ENCODE data around the gene COLGALT1. TPM values are rescaled to one million over a fixed set of nuclear protein-coding genes. Genes with fewer than 3 reads are reported as not detected.
"Not testable (repeated sequence)": the region's sequence is repeated elsewhere in the genome, so short reads cannot be mapped to it uniquely, and the experiment has no call there.

COLGALT1 gene
- polyA plus RNA-seq, 3 donors, result 21.5 to 68.3 (median 50.4) TPM

DNA sequence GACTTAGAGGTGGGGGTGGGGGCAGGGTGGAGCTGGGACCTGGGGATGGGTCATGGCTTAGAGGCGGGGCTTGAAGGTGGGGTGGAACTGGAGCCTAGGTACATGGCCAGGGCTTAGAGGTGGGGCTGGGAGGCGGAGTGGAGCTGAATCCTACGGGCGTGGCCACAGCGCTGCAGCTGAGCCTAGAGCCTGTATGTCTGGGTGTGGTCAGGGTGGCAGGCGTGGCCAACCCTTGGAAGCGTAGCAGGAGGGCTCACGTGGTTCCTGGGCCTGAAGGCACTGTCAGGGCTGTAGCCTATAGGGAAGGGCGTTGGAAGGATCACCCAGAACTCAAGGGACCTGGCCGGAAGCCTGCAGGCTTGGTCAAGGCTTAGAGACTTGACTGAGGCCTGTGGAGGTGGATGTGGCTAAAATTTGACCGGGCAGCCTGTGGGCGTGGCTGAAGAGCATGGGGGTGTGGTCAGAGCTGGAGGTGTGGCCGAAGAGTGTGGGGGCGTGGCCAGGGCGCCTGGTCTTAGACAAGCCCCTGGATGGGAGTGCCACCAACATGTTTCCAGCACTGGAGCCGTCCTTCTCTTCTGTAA lies 24.3 kb downstream of the COLGALT1 start:
- H3K27ac ChIP-seq (ENCODE audit: low read depth, low read length), result no peak overlapping the region
- 56 to 66% (median 60%) methylated on average over 16 of the region's 16 CpGs for WGBS, 3 donors

DNA sequence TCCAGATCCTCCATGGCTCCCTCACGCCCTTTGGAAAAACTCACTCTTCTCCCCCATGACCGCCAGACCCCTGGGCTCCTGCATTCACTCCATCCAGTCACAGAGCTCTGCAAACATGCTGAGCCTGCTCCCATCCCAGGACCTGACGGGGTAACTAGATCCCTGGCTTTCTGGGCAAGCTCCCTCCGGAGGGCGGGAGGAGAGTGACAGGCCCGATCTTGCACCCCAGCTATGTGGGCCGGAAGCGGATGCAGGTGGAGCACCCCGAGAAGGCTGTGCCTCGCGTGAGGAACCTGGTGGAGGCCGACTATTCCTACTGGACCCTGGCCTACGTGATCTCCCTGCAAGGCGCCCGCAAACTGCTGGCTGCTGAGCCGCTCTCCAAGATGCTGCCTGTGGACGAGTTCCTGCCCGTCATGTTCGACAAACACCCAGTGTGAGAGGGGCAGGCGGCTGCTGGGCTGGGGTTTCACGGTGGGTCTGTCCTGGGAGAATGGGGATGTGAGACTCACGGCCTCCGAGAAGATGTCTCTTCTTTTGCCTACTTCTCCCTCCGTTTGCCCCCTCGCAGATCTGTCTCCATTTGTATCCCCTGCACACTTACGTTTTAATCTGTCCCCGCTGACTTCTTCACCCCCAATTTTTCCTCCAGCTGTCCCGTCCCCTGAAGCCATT lies 25.2 kb downstream of the COLGALT1 start:
- no peak overlapping the region for H3K27ac ChIP-seq (ENCODE audit: low read depth, low read length)
- WGBS, 3 donors, result 88 to 91% (median 90%) methylated on average over 28 of the region's 28 CpGs

DNA sequence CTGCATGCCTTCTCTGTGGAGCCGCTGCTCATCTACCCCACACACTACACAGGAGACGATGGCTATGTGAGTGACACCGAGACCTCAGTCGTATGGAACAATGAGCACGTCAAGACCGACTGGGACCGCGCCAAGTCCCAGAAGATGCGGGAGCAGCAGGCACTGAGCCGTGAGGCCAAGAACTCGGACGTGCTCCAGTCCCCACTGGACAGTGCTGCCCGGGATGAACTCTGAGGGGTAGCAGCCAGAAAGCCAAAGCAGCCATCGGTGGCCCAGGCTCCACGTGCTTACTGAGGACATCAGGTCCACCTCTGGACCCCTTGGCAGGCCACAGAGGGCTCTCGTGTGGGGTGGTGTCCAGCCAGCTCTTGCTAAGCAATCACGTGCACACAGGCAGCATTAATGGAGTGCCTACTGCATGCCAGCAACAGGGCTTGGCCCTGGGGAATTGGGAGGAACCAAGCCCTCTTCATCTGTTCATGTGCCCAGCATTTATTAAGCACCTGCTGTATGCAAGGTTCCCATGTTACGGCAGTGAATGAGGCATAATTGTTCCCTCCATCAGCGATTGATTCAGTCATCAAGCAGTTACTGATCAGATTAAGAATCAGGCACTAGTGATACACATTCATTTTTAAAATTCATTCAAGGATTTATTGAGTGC lies 25.9 kb downstream of the COLGALT1 start:
- WGBS, 3 donors, result 78 to 83% (median 81%) methylated on average over 19 of the region's 19 CpGs
- no peak overlapping the region for H3K27ac ChIP-seq (ENCODE audit: low read depth, low read length)

DNA sequence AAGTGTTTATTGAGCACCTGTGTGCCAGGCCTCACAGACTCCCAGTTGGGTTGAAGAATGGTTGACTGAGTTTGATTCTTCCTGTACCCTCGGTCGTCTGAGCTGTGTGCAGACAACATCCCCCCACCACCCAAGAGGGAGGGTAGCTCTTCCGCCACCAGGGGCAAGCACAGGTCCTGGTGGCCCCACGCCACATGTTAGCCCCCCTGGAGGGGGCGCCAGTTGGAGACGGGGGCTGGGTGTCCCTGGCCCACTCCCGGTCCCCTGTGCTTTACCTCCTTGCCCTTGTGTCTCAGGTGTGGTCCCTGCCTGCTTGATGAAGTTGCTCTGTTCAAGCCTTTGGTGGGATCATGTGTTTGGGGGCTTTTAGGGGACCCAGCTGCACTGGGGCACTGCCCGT lies 27.2 kb downstream of the COLGALT1 start:
- 78 to 86% (median 79%) methylated on average over 8 of the region's 8 CpGs for WGBS, 3 donors
- H3K27ac ChIP-seq (ENCODE audit: low read depth, low read length), result no peak overlapping the region

DNA sequence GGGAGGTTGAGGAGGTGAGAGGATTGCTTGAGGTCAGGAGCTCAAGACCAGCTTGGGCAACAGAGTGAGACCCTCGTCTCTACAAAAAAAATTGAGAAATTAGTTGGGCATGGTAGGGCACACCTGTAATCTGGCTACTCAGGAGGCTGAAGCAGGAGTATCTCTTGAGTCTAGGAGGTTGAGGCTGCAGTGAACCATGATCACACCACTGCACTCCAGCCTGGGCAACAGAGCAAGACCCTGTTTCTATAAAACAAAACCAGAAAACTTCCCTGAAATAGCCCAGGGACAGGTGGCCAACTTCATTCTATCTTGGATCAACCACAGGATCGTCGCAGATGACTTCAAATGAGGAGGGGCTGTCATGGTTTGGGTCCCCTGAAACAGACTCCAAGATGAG lies 28.7 kb downstream of the COLGALT1 start:
- WGBS, 3 donors, result 71 to 82% (median 73%) methylated on average over 3 of the region's 3 CpGs
- H3K27ac ChIP-seq (ENCODE audit: low read depth, low read length), result no peak overlapping the region

DNA sequence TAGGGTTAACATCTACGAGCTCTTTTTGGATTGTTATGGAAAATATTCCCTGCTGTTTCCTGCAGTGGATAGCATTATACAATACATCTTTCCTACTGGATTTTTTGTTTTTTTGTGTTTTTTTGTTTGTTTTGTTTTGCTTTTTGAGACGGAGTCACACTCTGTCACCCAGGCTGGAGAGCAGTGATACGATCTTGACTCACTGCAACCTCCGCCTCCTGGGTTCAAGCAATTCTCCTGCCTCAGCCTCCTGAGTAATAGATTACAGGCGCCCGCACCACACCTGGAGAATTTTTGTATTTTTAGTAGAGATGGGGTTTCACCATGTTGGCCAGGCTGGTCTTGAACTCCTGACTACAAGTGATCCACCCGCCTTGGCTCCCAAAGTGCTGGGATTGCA lies 29.9 kb downstream of the COLGALT1 start:
- 66 to 73% (median 72%) methylated on average over 7 of the region's 7 CpGs for WGBS, 3 donors
- H3K27ac ChIP-seq (ENCODE audit: low read depth, low read length), result not testable (repeated sequence)

DNA sequence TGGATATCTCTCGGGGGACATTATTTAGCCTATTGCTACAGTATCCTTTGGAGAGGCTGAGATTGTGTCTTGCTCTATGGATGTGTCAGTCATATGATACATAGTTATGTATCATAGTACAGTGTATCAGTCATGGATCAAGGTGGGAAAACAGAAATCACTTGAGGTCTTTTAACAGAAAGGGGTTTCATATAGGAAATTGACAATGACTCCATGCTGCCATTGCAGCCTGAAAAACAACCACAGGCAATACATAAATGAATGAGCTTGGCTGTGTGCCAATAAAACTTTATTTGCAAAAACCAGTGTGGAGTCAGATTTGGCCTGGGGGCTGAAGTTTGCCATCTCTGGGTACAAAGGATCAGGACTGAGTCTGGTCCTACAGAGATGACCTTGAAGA lies 35.4 kb downstream of the COLGALT1 start:
- H3K27ac ChIP-seq (ENCODE audit: low read depth, low read length), result no peak overlapping the region
- WGBS, 3 donors, result 0 to 93% (median 47%) methylated on average over 1 of the region's 1 CpG

DNA sequence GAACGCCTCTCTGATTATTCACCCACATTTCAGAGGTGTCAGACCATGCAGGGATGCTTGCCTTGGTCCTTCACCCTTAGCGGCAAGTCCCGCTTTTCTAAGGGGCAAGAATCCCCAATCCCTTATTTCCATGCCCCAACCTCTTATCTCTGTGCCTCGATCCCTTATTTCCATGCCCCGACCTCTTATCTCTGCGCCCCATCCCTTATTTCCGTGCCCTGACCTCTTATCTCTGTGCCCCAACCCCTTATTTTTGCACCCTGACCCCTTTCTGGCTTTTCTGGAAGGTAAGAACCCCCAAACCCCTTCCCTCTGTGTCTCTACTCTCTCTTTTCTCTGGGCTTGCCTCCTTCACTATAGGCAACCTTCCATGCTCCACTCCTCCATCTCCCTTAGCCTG lies 38.8 kb downstream of the COLGALT1 start:
- 79 to 85% (median 83%) methylated on average over 7 of the region's 7 CpGs for WGBS, 3 donors
- H3K27ac ChIP-seq (ENCODE audit: low read depth, low read length), result not testable (repeated sequence)

DNA sequence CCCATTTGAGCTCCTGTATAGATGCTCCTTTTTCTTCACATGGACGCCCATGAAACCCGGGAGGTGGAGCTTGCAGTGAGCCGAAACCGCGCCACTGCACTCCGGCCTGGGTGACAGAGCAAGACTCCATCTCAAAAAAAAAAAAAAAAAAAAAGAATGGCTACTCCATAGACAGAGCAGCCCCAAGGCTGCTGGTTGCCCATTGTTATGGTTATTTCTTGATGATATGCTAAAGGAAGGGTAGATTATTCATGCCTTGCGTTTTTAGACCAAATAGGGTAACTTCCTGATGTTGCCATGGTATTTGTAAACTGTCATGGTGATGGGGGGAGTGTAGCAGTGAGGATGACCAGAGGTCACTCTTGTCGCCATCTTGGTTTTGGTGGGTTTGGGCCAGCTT lies 42.6 kb downstream of the COLGALT1 start:
- 72 to 92% (median 88%) methylated on average over 8 of the region's 8 CpGs for WGBS, 3 donors
- not testable (repeated sequence) for H3K27ac ChIP-seq (ENCODE audit: low read depth, low read length)

DNA sequence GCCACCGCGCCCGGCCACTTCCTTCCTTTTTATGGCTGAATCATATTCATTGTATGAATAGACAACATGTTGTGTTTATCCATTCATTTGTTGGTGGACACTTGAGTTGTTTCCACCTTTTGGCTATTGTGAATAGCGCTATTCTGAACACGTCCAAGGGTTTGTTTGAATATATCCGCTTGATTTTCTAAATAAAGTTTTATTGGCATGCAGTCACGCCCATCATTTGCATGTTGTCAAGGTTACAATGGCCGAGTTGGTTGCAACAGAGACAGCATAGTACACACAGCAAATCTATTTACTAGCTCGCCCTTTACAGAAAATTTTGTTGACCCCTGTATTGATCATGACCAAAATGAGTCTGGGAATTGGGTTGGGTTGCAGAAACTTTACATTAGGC lies 43.5 kb downstream of the COLGALT1 start:
- 69 to 80% (median 74%) methylated on average over 9 of the region's 9 CpGs for WGBS, 3 donors
- H3K27ac ChIP-seq (ENCODE audit: low read depth, low read length), result no peak overlapping the region

DNA sequence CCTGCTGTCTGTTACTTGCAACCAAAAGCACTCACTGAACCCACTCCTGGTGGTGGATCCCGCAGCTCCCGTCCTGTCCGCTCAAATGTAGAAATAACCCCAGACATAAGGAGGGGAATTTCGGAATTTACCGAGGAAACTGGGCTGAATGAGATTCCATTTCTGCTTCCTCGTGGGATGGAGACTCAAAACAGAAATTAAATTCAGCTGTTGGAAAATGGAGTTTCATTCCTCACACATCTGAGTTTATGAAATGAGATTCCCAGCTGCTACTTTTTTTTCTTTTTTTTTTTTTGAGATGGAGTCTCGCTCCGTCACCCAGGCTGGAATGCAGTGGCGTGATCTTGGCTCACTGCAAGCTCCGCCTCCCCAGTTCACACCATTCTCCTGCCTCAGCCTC lies 44.3 kb downstream of the COLGALT1 start:
- 58 to 64% (median 59%) methylated on average over 10 of the region's 10 CpGs for WGBS, 3 donors
- H3K27ac ChIP-seq (ENCODE audit: low read depth, low read length), result no peak overlapping the region

DNA sequence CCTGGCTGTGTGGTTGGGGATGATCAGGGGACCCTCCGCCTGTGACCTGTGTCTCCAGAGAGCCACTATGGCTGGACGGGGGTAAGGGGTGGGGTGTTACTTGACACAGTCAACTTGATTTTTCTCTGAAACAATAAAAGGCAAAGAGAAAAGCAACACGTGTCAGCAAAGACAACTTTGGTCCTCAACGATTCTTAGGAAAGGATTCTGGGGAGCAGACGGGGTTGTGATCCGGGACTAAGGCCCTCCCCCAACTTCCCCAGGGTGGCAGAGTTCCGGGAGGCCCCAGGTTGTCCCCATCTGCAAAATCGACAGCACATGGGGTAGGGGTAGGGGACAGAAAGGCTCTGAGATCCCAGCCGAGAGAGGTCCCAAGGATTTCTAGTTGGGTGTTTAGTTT lies 46.2 kb downstream of the COLGALT1 start:
- H3K27ac ChIP-seq (ENCODE audit: low read depth, low read length), result no peak overlapping the region
- 15 to 27% (median 21%) methylated on average over 9 of the region's 9 CpGs for WGBS, 3 donors

DNA sequence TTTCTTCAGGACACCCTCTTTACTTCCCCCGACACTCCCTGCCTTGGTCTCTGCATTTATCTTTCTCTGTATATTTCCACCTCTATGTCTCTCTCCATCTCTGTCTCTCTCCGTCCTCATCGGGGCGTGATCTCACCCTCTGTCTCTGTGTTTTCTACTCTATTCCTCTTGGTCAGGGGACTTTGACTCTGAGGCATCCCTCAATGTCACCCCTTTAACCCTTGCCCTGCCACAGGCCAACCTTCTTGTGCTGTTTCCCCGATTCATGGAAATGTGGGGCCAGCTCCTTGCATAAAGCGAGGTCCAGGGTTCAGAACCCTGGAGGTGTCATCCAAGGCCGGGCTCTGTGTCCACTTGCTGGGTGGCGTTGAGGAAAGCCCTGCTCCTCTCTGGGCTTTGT lies 46.8 kb downstream of the COLGALT1 start:
- no peak overlapping the region for H3K27ac ChIP-seq (ENCODE audit: low read depth, low read length)
- 54 to 65% (median 60%) methylated on average over 8 of the region's 8 CpGs for WGBS, 3 donors

DNA sequence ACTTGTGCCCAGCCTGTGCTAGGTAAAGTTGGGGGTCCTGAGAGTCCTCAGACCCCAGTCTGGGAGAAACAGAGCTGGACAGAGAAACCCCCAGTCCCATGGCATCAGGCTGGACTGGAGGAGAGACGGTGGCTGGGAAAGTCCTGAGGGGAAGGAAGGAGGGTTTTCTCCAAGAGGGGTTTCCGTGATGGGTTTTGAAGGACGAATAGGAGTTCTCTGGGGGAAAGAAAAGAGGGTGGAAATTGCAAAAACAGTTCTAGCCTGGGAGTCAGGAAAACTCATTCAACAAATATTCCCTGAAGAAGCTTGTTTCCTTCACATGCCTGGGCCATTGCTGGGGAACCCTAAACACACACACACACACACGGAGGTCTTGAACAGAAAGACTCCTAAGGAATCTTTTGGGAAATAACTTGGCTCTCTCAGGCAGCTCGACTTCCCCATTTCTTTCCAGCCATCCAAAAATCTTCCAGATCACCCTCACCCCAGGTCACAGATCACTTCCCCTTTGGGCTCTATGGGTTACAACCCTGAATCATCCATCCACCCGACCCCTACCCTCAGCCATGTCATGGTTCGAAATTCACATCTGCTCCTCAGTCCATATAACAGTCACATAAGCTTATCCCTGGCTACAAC lies 47.5 kb downstream of the COLGALT1 start:
- 59 to 65% (median 65%) methylated on average over 7 of the region's 7 CpGs for WGBS, 3 donors
- H3K27ac ChIP-seq (ENCODE audit: low read depth, low read length), result no peak overlapping the region

DNA sequence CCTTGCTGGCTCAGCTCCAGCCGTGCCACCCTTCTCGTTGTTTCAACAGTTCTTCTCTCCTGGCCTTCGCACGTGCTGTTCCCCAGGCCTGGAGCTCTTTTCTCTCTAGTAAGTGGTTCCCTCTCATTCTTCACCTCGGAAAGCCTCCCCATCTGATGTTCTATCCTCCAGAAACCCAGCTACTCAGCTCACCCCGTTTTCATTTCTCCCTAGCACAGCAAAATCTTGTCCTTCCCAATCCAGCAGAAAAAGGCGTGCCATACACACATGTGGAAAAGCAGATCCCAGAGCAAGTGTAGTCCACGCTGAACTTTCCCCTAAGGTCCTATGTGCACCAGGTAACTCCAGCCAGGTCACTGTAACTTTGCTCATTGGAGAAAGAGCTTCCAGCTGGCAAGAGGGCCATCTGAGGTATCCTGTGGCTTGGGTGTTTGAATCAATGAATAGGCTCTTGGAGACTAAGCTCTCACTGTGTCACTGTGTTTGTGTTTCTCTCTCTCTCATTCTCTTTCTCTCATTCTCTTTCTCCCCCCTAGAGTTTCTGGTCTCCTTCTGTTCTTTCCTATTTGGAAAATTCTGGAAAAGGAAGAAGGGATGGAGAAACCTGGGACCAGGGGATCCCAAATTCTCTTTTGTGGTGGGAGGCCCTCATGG lies 49.0 kb downstream of the COLGALT1 start:
- H3K27ac ChIP-seq (ENCODE audit: low read depth, low read length), result no peak overlapping the region
- WGBS, 3 donors, result 56 to 69% (median 65%) methylated on average over 8 of the region's 8 CpGs

DNA sequence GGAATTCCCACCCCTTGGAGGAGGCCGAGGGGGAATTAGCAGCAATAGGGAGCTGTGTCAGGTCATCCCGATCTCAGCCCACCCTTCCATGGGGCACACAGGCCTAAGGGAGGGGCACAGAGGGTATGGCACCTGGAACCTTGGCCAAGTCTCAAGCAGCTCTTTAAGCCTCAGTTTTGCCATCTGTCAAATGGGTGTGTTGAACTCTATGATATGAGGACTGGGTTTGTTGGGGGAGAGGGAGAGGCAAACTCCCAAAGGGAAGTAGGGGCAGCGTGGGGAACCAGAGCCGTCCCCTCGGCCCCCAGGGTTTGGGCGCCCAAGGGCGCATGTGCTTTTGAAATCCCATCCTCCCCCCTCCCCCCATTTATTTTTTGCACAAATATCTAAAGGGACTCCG lies 49.7 kb downstream of the COLGALT1 start:
- no peak overlapping the region for H3K27ac ChIP-seq (ENCODE audit: low read depth, low read length)
- 79 to 87% (median 86%) methylated on average over 6 to 8 of the region's 8 CpGs for WGBS, 3 donors

DNA sequence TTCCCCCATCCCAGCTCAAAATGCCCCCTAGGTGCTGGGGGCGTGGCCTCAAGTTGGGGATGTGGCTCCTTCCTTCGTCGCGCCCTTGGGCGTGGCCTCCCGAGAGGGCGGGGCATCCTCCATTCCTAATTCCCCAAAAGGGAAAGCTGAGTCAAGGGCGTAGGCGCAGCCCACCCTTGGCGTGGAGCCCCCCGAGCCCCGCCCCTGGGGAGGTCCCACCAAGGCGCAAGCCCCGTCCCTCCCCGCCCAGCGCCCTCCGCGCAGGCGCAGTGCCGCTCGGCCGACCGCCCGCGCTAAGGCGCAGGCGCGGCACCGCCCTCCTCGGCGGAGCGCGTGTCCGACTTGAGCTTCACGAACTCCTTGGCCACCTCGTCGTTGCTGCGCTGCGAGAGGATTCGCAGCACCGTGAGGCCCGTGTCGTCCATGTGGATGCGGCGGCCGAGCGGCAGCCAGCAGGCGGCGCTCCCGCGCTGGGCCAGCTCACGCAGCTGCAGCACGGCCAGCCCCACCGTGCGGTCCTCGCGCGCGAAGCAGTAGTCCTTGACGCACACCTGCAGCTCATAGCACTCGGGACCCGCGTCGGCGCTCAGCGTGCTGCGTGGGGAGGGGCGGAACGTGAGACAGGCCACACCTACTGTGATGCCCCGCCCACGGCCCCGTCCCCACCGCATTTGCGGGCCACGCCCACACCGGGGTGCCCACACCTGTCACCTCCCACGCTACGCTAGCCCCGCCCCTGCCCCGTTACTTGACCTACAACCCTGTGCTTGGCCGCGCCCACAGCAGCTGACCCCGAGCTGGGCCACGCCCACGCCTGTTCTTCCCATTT lies 50.5 kb downstream of the COLGALT1 start:
- no peak overlapping the region for H3K27ac ChIP-seq (ENCODE audit: low read depth, low read length)
- WGBS, 3 donors, result 1 to 4% (median 4%) methylated on average over 83 to 85 of the region's 85 CpGs

DNA sequence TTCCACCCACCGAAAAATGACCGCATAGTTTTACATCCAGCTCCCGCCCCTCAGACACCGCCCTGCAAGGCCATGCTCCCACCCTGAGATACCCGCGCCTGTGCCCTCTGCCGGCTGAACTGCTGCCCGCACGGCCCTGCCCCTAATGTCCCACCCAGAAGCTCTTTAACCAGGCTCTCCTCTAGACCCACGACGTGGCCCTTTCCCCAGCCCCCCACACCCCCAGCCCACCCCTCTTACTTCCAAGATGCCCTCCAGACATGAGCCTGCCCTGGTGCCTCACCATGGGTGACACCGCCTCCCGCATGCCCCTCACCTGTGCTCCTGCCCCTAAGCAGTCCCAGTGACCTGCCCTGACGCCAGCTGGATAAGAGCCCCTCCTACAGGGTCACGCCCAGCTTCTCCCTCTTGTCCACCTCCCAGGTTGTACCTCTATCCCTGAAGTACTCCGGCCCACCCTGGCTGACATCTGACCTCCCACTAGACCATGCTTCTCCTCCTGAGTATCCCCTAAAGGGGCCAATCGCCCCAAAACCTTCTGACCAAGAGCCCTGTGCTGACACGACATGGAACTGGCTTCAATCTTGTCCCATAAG lies 51.2 kb downstream of the COLGALT1 start:
- H3K27ac ChIP-seq (ENCODE audit: low read depth, low read length), result no peak overlapping the region
- 15 to 20% (median 20%) methylated on average over 17 to 18 of the region's 18 CpGs for WGBS, 3 donors

Data from adipose tissue (tissue), 3 donors.